Measurements from ENCODE around the gene CAVIN1.
A peak's percentile ranks its signal among the peaks of the same experiment; 100 is the strongest.

CAVIN1 gene

DNA sequence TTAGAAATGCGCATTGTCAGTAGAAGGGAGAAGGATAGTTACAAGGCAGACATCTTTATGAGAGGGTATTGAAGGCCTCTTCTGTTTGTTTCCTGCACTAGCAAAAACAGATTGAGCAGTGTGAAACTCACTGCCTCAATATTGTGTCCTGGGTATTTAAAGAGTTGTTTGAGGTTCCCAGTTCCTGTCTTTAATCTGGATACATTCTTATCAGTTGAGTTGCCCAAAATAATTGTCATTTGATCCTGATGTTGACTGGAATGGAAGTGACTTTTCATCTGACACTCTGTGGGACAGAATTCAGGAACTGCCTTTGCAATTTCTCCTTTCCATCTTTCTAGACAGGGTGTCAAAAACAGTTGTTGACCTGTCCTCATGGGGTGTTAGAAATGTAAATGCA lies 37.3 kb upstream of the CAVIN1 start:
- Histone ChIP-seq H3K9me2 (replicated peaks; ENCODE audit: insufficient read depth, low read length) (no peaks in the 10 kb centered on the region), H2AFZ (ENCODE audit: low read length) (no peak overlapping the region), H3K27ac (ENCODE audit: low read length) (peak overlapping the region; percentile 80), H3K36me3 (replicated peaks; ENCODE audit: insufficient read depth, low read length) (no peaks in the 10 kb centered on the region; the same call in 1 of the 2 replicates), H3K79me2 (ENCODE audit: low read length) (peaks cover 43% of the 10 kb centered on the region), H4K20me1 (ENCODE audit: insufficient read depth, low read length) (no peaks in the 10 kb centered on the region), H3K4me2 (ENCODE audit: low read depth, low read length) (peak overlapping the region; percentile 94), H3K9ac (ENCODE audit: low read length) (peak overlapping the region; percentile 48), H3K4me1 (ENCODE audit: low read length) (peaks cover 33% of the 10 kb centered on the region), H3K4me3 (ENCODE audit: low read length) (peak overlapping the region; percentile 76), H3K27me3 (replicated peaks; ENCODE audit: insufficient read depth, low read length) (no peaks in the 10 kb centered on the region), H3K9me3 (replicated peaks; ENCODE audit: insufficient read depth, low read length) (no peaks in the 10 kb centered on the region), H3F3A (ENCODE audit: insufficient read depth, low read length) (peaks cover 45% of the 10 kb centered on the region)
- no peak for TF ChIP-seq EZH2 (optimal IDR thresholded peaks at IDR 0.05; ENCODE audit: low read depth, low read length)
- TF ChIP-seq EZH2phosphoT487 (IDR thresholded peaks at IDR 0.05; ENCODE audit: low read length) = no peak
- DNase-seq = no peak

DNA sequence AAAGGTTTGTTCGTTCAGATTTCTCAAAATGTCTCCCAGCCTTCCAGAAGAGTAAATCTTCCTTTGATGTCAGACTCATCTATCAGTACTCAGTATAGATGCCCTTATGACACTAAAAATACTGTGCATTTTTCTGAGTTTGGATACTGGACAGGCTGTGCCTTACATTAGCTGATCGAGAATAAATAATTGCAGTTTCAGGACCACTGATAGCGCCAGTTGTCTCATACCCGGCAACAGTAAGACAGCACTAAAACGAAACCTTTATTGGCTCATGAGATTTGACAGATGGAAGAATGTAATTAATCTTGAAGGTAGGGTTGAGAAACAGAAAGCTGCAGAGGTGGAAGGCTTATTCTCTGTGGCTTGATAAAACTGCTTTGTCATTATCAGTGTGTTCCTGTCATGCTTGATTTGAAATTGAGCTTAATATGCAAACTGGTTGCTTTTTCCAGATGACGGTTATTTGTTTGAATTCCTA lies 36.8 kb upstream of the CAVIN1 start:
- Histone ChIP-seq H3F3A (ENCODE audit: insufficient read depth, low read length) (peaks cover 45% of the 10 kb centered on the region), H3K36me3 (replicated peaks; ENCODE audit: insufficient read depth, low read length) (no peaks in the 10 kb centered on the region; the same call in 1 of the 2 replicates), H3K27ac (ENCODE audit: low read length) (peak overlapping the region; percentile 80), H3K4me3 (ENCODE audit: low read length) (peak overlapping the region; percentile 76), H3K4me2 (ENCODE audit: low read depth, low read length) (peak overlapping the region; percentile 94), H3K79me2 (ENCODE audit: low read length) (peaks cover 43% of the 10 kb centered on the region), H4K20me1 (ENCODE audit: insufficient read depth, low read length) (no peaks in the 10 kb centered on the region), H2AFZ (ENCODE audit: low read length) (no peak overlapping the region), H3K4me1 (ENCODE audit: low read length) (peaks cover 33% of the 10 kb centered on the region), H3K9me2 (replicated peaks; ENCODE audit: insufficient read depth, low read length) (no peaks in the 10 kb centered on the region), H3K9ac (ENCODE audit: low read length) (peak overlapping the region; percentile 76), H3K9me3 (replicated peaks; ENCODE audit: insufficient read depth, low read length) (no peaks in the 10 kb centered on the region), H3K27me3 (replicated peaks; ENCODE audit: insufficient read depth, low read length) (no peaks in the 10 kb centered on the region)
- TF ChIP-seq EZH2phosphoT487 (IDR thresholded peaks at IDR 0.05; ENCODE audit: low read length) (no peak), EZH2 (optimal IDR thresholded peaks at IDR 0.05; ENCODE audit: low read depth, low read length) (no peak)
- TF ChIP-seq, protein P1, sequence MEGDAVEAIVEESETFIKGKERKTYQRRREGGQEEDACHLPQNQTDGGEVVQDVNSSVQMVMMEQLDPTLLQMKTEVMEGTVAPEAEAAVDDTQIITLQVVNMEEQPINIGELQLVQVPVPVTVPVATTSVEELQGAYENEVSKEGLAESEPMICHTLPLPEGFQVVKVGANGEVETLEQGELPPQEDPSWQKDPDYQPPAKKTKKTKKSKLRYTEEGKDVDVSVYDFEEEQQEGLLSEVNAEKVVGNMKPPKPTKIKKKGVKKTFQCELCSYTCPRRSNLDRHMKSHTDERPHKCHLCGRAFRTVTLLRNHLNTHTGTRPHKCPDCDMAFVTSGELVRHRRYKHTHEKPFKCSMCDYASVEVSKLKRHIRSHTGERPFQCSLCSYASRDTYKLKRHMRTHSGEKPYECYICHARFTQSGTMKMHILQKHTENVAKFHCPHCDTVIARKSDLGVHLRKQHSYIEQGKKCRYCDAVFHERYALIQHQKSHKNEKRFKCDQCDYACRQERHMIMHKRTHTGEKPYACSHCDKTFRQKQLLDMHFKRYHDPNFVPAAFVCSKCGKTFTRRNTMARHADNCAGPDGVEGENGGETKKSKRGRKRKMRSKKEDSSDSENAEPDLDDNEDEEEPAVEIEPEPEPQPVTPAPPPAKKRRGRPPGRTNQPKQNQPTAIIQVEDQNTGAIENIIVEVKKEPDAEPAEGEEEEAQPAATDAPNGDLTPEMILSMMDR (IDR thresholded peaks at IDR 0.05; ENCODE audit: low read length) = no peak
- DNase-seq = peak; percentile 78

DNA sequence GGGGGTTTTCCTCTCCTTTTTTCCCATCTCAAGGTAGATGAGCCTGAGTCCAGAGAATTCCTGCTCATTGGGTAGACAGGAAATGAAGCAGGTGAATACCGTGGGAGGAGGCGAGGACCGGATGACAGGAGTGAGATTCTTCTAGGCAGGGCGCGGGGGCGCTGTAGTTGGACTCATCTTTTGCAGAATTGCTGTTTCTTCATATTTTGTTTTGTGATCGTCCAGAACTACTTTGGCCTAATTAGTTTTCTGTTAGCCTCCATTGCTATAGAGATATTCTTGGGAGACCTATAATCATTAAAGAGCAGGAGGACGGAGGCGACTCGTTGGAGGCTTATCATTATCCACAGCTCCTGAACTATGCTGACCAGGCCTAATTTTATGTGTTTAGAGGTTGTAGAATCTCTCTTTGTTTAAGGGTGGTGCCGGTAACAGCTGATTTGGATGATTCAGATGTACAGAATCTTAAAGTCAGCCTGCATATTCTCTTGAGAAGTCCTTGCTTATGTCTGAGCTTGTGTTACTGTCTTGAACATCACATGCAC lies 36.3 kb upstream of the CAVIN1 start:
- Histone ChIP-seq H3K9me2 (replicated peaks; ENCODE audit: insufficient read depth, low read length) (no peaks in the 10 kb centered on the region), H3K27me3 (replicated peaks; ENCODE audit: insufficient read depth, low read length) (no peaks in the 10 kb centered on the region), H3K4me3 (ENCODE audit: low read length) (peak overlapping the region; percentile 76), H3F3A (ENCODE audit: insufficient read depth, low read length) (peaks cover 45% of the 10 kb centered on the region), H3K4me1 (ENCODE audit: low read length) (peaks cover 33% of the 10 kb centered on the region), H3K79me2 (ENCODE audit: low read length) (peaks cover 43% of the 10 kb centered on the region), H3K4me2 (ENCODE audit: low read depth, low read length) (peak overlapping the region; percentile 94), H2AFZ (ENCODE audit: low read length) (peak overlapping the region; percentile 37), H3K36me3 (replicated peaks; ENCODE audit: insufficient read depth, low read length) (no peaks in the 10 kb centered on the region; the same call in 1 of the 2 replicates), H3K27ac (ENCODE audit: low read length) (peak overlapping the region; percentile 80), H3K9ac (ENCODE audit: low read length) (peak overlapping the region; percentile 76), H4K20me1 (ENCODE audit: insufficient read depth, low read length) (no peaks in the 10 kb centered on the region), H3K9me3 (replicated peaks; ENCODE audit: insufficient read depth, low read length) (no peaks in the 10 kb centered on the region)
- peak; percentile 26 for DNase-seq
- TF ChIP-seq EZH2phosphoT487 (IDR thresholded peaks at IDR 0.05; ENCODE audit: low read length) = no peak
- TF ChIP-seq, protein P1 (IDR thresholded peaks at IDR 0.05; ENCODE audit: low read length) = peak; percentile 58
